Superior temporal gyrus (tissue), 1 donor: ENCODE data around the gene CCNF.

Experiments
- DNase-seq: peaks from one replicate; pipeline ENCODE4 v3.0.0-alpha.2; 2016; ENCODE audit errors: extremely low spot score

The CCNF gene

GRCh38 chr16:2501946-2502895 lies 73.0 kb downstream of the CCNF start:
- no peak for DNase-seq

- no peak for DNase-seq
Measured at GRCh38 chr16:2505695-2506094, 76.4 kb downstream of the CCNF start.

- DNase-seq, result no peak
Measured at GRCh38 chr16:2507052-2507659, 77.9 kb downstream of the CCNF start.

- DNase-seq, result no peak
Measured at GRCh38 chr16:2507665-2508064, 78.4 kb downstream of the CCNF start.
